K562 (cell line): ENCODE data around the gene NDUFS6. TPM values are rescaled to one million over a fixed set of nuclear protein-coding genes. Genes with fewer than 3 reads are reported as not detected.

Source experiments
- ATAC-seq: fragments of 200-7000 bp; cut with Tn5 transposase; 3 replicates; pipeline ENCODE4 v1.9.1; 2020; ENCODE audit warnings: moderate library complexity
- BruUV-seq: library from RNA; stranded (reverse); fragments of 400-500 nt; replicated peaks from 2 replicates; lab custom pipeline; 2021; lab: Mats Ljungman, UMichigan
- CTCF ChIA-PET: fragments of 300-600 bp; formaldehyde crosslinking; extraction: SDS; loops from one replicate; lab custom pipeline; 2021; ENCODE audit warnings: low intra/inter-chr PET ratio; lab: Yijun Ruan, JAX
- POLR2A ChIA-PET: fragments of 300-600, 350-650 bp; sonication (Branson Sonifier 250); formaldehyde crosslinking; extraction: SDS; loops from one replicate; lab custom pipeline; 2021; ENCODE audit warnings: antibody characterized with exemption, inconsistent platforms; lab: Yijun Ruan, JAX
- DNase-seq, 4 experiments: peaks; one replicate each; pipeline versions ENCODE4 v3.0.0 to v3.0.0-alpha.2; 2011 to 2018; ENCODE audit warnings: low spot score in 3 of 4, mixed read lengths in 3 of 4; ENCODE audit errors: extremely low read depth in 1 of 4
- FAIRE-seq: peaks from 2 replicates; lab custom pipeline; 2011; peaks lifted over from hg19 to GRCh38; lab: Jason Lieb, UNC
- H2AFZ ChIP-seq: 2 replicates; pipeline ENCODE4 v1.6.0; 2011; ENCODE audit warnings: low read depth, low read length, control low read depth, inconsistent platforms
- H3K27ac ChIP-seq: fragments of 200-600 bp; 3 replicates; pipeline ENCODE4 v1.8.0; 2011; ENCODE audit warnings: low read depth, mild to moderate bottlenecking, control low read depth, inconsistent platforms, low read length, moderate library complexity, mixed read lengths; ENCODE audit errors: extremely low read depth
- H3K27me3 ChIP-seq, 2 experiments: fragments of 300-600 bp in 1 of 2; 2 replicates in 1 of 2; 3 replicates in 1 of 2; pipeline versions ENCODE4 v1.6.0 to v1.8.0; 2011; ENCODE audit warnings: inconsistent platforms in 2 of 2, low read length in 2 of 2, mild to moderate bottlenecking in 1 of 2, mixed read lengths in 1 of 2, moderate library complexity in 1 of 2; ENCODE audit not compliant: control insufficient read depth in 2 of 2, insufficient read depth in 2 of 2
- H3K36me3 ChIP-seq: fragments of 300-600 bp; 3 replicates; pipeline ENCODE4 v1.8.0; 2011; ENCODE audit warnings: mild to moderate bottlenecking, low read length, inconsistent platforms; ENCODE audit not compliant: control insufficient read depth, insufficient read depth
- H3K4me1 ChIP-seq, 2 experiments: fragments of 200-600 bp in 1 of 2; replicated peaks in 1 of 2; 2 replicates in 1 of 2; 3 replicates in 1 of 2; pipeline versions ENCODE4 v1.5.1 to v1.8.0; 2011; ENCODE audit warnings: inconsistent platforms in 2 of 2, low read length in 2 of 2, mild to moderate bottlenecking in 1 of 2, mixed read lengths in 1 of 2, moderate library complexity in 1 of 2; ENCODE audit not compliant: control insufficient read depth in 2 of 2, insufficient read depth in 2 of 2
- H3K4me2 ChIP-seq: 2 replicates; pipeline ENCODE4 v1.6.1; 2011; ENCODE audit warnings: low read length, control low read depth, inconsistent platforms, mixed read lengths; ENCODE audit not compliant: insufficient read depth
- H3K4me3 ChIP-seq: fragments of 200-600 bp; sonication (generic), shearing (Covaris generic); 2 replicates; pipeline ENCODE4 v1.5.1; 2016; ENCODE audit warnings: control low read depth, inconsistent platforms
- H3K79me2 ChIP-seq: fragments of 200-600 bp; 3 replicates; pipeline ENCODE4 v1.8.0; 2011; ENCODE audit warnings: low read length, inconsistent platforms; ENCODE audit not compliant: control insufficient read depth, insufficient read depth
- H3K9ac ChIP-seq, 2 experiments: 2 replicates each; pipeline versions ENCODE4 v1.6.0 to v1.6.1; 2011; ENCODE audit warnings: low read depth in 2 of 2, low read length in 2 of 2, control low read depth in 1 of 2, inconsistent platforms in 1 of 2, mild to moderate bottlenecking in 1 of 2, mixed read lengths in 1 of 2; ENCODE audit not compliant: insufficient read depth in 1 of 2
- H3K9me1 ChIP-seq: one replicate; pipeline ENCODE4 v1.6.0; 2011; ENCODE audit warnings: inconsistent platforms, mild to moderate bottlenecking, low read length, moderate library complexity; ENCODE audit not compliant: control insufficient read depth, insufficient read depth
- H3K9me3 ChIP-seq: replicated peaks from 2 replicates; pipeline ENCODE4 v1.5.1; 2011; ENCODE audit warnings: low read depth, low read length, inconsistent platforms; ENCODE audit not compliant: control insufficient read depth, insufficient read depth
- H4K20me1 ChIP-seq: replicated peaks from 2 replicates; pipeline ENCODE4 v1.6.1; 2011; ENCODE audit warnings: low read length, inconsistent platforms, mixed read lengths; ENCODE audit not compliant: control insufficient read depth, insufficient read depth
- ATF2 ChIP-seq: sonication (generic); formaldehyde crosslinking; IDR thresholded peaks from 2 replicates; pipeline ENCODE4 v1.8.1; 2022; ENCODE audit warnings: missing genetic modification reagents
- ETV1 ChIP-seq: fragments of 450-650 bp; conservative IDR thresholded peaks from 2 replicates; pipeline ENCODE4 v1.6.1; 2016; ENCODE audit warnings: missing genetic modification characterization, control low read depth, low read depth, missing compliant biosample characterization
- ID3 ChIP-seq, 2 experiments: fragments of 250-450 bp in 1 of 2; fragments of 450-650 bp in 1 of 2; sonication (Bioruptor Pico) in 1 of 2; IDR thresholded peaks; 2 replicates each; pipeline versions ENCODE4 v1.6.1 to v1.8.0; 2016 to 2021; ENCODE audit warnings: mild to moderate bottlenecking in 2 of 2, moderate library complexity in 2 of 2, missing compliant biosample characterization in 1 of 2, missing genetic modification characterization in 1 of 2
- MEIS2 ChIP-seq: fragments of 450-650 bp; IDR thresholded peaks from 2 replicates; pipeline ENCODE4 v1.6.1; 2014; ENCODE audit warnings: mild to moderate bottlenecking; ENCODE audit not compliant: partially characterized antibody
- POLR2G ChIP-seq: fragments of 200-400 bp; formaldehyde crosslinking; IDR thresholded peaks from 2 replicates; pipeline ENCODE4 v1.6.1; 2017; ENCODE audit warnings: low read depth, mild to moderate bottlenecking, antibody characterized with exemption, low read length, moderate library complexity
- PPARD ChIP-seq: fragments of 250-450 bp; sonication (Bioruptor Pico); IDR thresholded peaks from 2 replicates; pipeline ENCODE4 v1.8.0; 2022; ENCODE audit warnings: inconsistent platforms, mild to moderate bottlenecking, moderate library complexity
- PTRF ChIP-seq: fragments of 450-650 bp; IDR thresholded peaks from 2 replicates; pipeline ENCODE4 v1.6.1; 2016; ENCODE audit warnings: mild to moderate bottlenecking, missing genetic modification characterization, missing compliant biosample characterization
- TFAP4 ChIP-seq: sonication (generic); formaldehyde crosslinking; IDR thresholded peaks from 2 replicates; pipeline ENCODE4 v1.8.0; 2022; ENCODE audit warnings: missing genetic modification reagents, mild to moderate bottlenecking, moderate library complexity, borderline replicate concordance
- WGBS: fragments of 100-300 bp; shearing (Covaris generic); methylation state at CpG from one replicate; pipeline ENCODE4 v1.1.6; 2016; ENCODE audit warnings: low coverage, mixed read lengths; ENCODE audit not compliant: insufficient coverage; ENCODE audit errors: missing lambda C conversion rate; 5-methylcytosine and 5-hydroxymethylcytosine counted together
- in situ Hi-C: fragments of 300-500 bp; cut with MboI; formaldehyde crosslinking; loops from 4 replicates; pipeline ENCODE4 v1.15.0; 2018; ENCODE audit warnings: inconsistent platforms, mixed read lengths
- intact Hi-C: fragments of 100-400 bp; cut with micrococcal nuclease; formaldehyde crosslinking; loops from 2 replicates; pipeline ENCODE4 v1.14.2; 2022
- polyA plus RNA-seq, 8 experiments: library from polyadenylated mRNA; depleted of rRNA in 4 of 8; stranded (reverse) in 5 of 8; unstranded in 3 of 8; fragments of >200 nt; fragmentation: Nextera tagmentation in 2 of 8; fragmentation: Illumina TruSeq in 1 of 8; extraction: Ambion mirVana in 2 of 8; extraction: Trizol in 1 of 8; gene quantifications; 2 replicates each; pipeline versions ENCODE4 v1.2.1 to v1.2.3, GENCODE V29; 2011 to 2014; ENCODE audit warnings: inconsistent platforms in 1 of 8, missing spikeins in 1 of 8
- total RNA-seq, 7 experiments: library from RNA; depleted of rRNA in 6 of 7; stranded (reverse); fragments of >200 nt in 6 of 7; fragmentation: Illumina TruSeq in 2 of 7; extraction: Trizol in 2 of 7; gene quantifications; 2 replicates each; pipeline versions ENCODE4 v1.2.1 to v1.2.3, GENCODE V29; 2011 to 2021; ENCODE audit warnings: low replicate concordance in 1 of 7

NDUFS6 gene
- total and polyA plus RNA-seq, 9 of the 15 experiments (the other 6 are each of a cell fraction or from before 2014, with no cell fraction given), result 36.1 to 291 (median 77.0) TPM

DNA sequence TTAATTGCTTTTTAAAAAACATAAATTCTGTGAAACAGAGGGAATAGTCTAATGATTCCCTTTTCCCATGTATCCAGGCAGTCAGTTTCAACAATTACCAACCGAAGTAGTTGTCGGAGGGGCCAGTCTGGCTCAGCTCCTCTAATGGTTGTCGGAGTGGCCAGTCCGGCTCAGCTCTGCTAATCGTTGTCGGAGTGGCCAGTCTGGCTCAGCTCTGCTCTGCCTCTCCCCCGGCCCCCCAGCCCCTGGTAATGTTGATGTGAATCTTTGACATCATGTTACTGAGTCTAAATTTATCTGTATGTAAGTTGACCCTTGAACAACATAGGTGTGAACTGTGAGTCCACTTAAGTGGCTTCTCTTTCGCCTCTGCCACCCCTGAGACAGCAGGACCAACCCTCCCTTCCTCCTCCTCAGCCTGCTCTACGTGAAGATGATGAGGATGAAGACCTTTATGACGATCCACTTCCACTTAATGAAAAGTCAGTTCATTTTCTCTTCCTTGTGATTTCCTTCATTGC lies 9.4 kb downstream of the NDUFS6 start (continued):
- TF ChIP-seq PTRF (no peak), TFAP4 (CRISPR knock-in tag) (no peak), ETV1 (tag) (no peak)

- Histone ChIP-seq H3K27me3 (no peaks in the 10 kb centered on the region), H3K36me3 (peaks cover 99% of the 10 kb centered on the region), H3K4me1 (peaks cover 0 to 4% of the 10 kb centered on the region in 2 experiments; a peak in 1 of 5 replicates), H3K4me3 (no peak overlapping the region), H4K20me1 (peaks cover 4% of the 10 kb centered on the region), H3K9ac (no peak overlapping the region; a peak in 1 of 4 replicates), H3K9me1 (peaks cover 4% of the 10 kb centered on the region), H3K4me2 (no peak overlapping the region), H3K79me2 (peaks cover 38% of the 10 kb centered on the region), H3K27ac (no peak overlapping the region), H2AFZ (no peak overlapping the region), H3K9me3 (no peaks in the 10 kb centered on the region)
- in situ Hi-C loops (no loop called here), intact Hi-C loops (no loop called here)
- FAIRE-seq, result no peak
- TF ChIP-seq MEIS2, result no peak
- no peak for TF ChIP-seq ID3 (CRISPR knock-in tag; IDR thresholded peaks at IDR 0.05)
- TF ChIP-seq ID3 (tag; IDR thresholded peaks at IDR 0.05), result no peak
- TF ChIP-seq ATF2 (CRISPR knock-in tag), result no peak
- TF ChIP-seq POLR2G, result peak; percentile 61
- TF ChIP-seq PPARD (CRISPR knock-in tag), result no peak
- ChIA-PET POLR2A (interaction anchor here (0.6 to 1.6 kb wide), 2 partner anchors 12 to 85 kb away, joined by 3 to 4 read pairs; no protein-coding TSS in a partner anchor), CTCF (no interaction called here)
- no peak for ATAC-seq
- DNase-seq, result no peak
- 93% methylated on average over 24 of the region's 30 CpGs for WGBS
- BruUV-seq, result no TSS peak
These were observed 13.2 kb downstream of the NDUFS6 start for GRCh38 chr5:1814183-1815020.
